ENCODE measurements around the gene SLC35B2. TPM values are rescaled to one million over a fixed set of nuclear protein-coding genes. Genes with fewer than 3 reads are reported as not detected.

Gene SLC35B2
- total RNA-seq, 2 experiments from 2014 or later: 13.9 to 16.5 TPM

- no peak for DNase-seq (ENCODE audit: low spot score)
- no TSS peak for BruUV-seq (replicated peaks)
- Histone ChIP-seq H3K4me1 (ENCODE audit: insufficient read depth, low read length, poor library complexity, severe bottlenecking) (peaks cover 77% of the 10 kb centered on the region), H3K9me3 (ENCODE audit: low read length) (no peaks in the 10 kb centered on the region), H3K27ac (ENCODE audit: low read depth, low read length, poor library complexity, severe bottlenecking) (peak overlapping the region; percentile 54), H3K4me3 (ENCODE audit: low read depth, low read length, poor library complexity, severe bottlenecking) (no peak overlapping the region), H2AFZ (ENCODE audit: low read length) (no peak overlapping the region), H3K4me2 (ENCODE audit: low read length) (no peak overlapping the region), H4K20me1 (ENCODE audit: insufficient read depth, low read length) (no peaks in the 10 kb centered on the region), H3K36me3 (ENCODE audit: insufficient read depth, low read length) (peaks cover 80% of the 10 kb centered on the region), H3K79me2 (ENCODE audit: insufficient read depth, low read depth, low read length) (peaks cover 31% of the 10 kb centered on the region), H3K9me2 (ENCODE audit: insufficient read depth, low read length) (no peaks in the 10 kb centered on the region)
- intact Hi-C loops (cut with micrococcal nuclease; ENCODE audit: unreplicated experiment): no loop called here
- CTCF ChIA-PET (ENCODE audit: unreplicated experiment): no interaction called here
- TF ChIP-seq EZH2phosphoT487 (IDR thresholded peaks at IDR 0.05; ENCODE audit: borderline replicate concordance, low read depth, low read length) (no peak), CTCF (conservative IDR thresholded peaks at IDR 0.05; ENCODE audit: low read length) (no peak)
- POLR2A ChIA-PET: no interaction called here
Observed at GRCh38 chr6:44258921-44259320, 1.6 kb upstream of the SLC35B2 start.

- Histone ChIP-seq H3K4me3 (ENCODE audit: low read depth, low read length, poor library complexity, severe bottlenecking) (no peak overlapping the region), H3K4me1 (ENCODE audit: insufficient read depth, low read length, poor library complexity, severe bottlenecking) (peaks cover 81% of the 10 kb centered on the region), H3K9me3 (ENCODE audit: low read length) (no peaks in the 10 kb centered on the region), H3K4me2 (ENCODE audit: low read length) (peak overlapping the region; percentile 100), H3K27ac (ENCODE audit: low read depth, low read length, poor library complexity, severe bottlenecking) (peak overlapping the region; percentile 54), H3K9me2 (ENCODE audit: insufficient read depth, low read length) (no peaks in the 10 kb centered on the region), H2AFZ (ENCODE audit: low read length) (no peak overlapping the region), H3K36me3 (ENCODE audit: insufficient read depth, low read length) (peaks cover 85% of the 10 kb centered on the region), H3K79me2 (ENCODE audit: insufficient read depth, low read depth, low read length) (peaks cover 26% of the 10 kb centered on the region), H4K20me1 (ENCODE audit: insufficient read depth, low read length) (peaks cover under 1% of the 10 kb centered on the region; the same call in 1 of the 2 replicates)
- BruUV-seq (replicated peaks): TSS peak; percentile 34
- intact Hi-C loops (cut with micrococcal nuclease; ENCODE audit: unreplicated experiment): no loop called here
- CTCF ChIA-PET (ENCODE audit: unreplicated experiment): no interaction called here
- TF ChIP-seq CTCF (conservative IDR thresholded peaks at IDR 0.05; ENCODE audit: low read length) (no peak), EZH2phosphoT487 (IDR thresholded peaks at IDR 0.05; ENCODE audit: borderline replicate concordance, low read depth, low read length) (no peak)
- no peak for DNase-seq (ENCODE audit: low spot score)
- POLR2A ChIA-PET: no interaction called here
Observed at GRCh38 chr6:44258325-44258863, 1.1 kb upstream of the SLC35B2 start.

- no peak for DNase-seq (ENCODE audit: low spot score)
- ChIA-PET POLR2A (interaction anchor here (2.1 kb wide), 1 partner anchor 11 kb away, joined by 19 read pairs; the partner anchor contains the start of gene HSP90AB1), CTCF (ENCODE audit: unreplicated experiment) (no interaction called here)
- Histone ChIP-seq H4K20me1 (ENCODE audit: insufficient read depth, low read length) (peaks cover 4% of the 10 kb centered on the region; the same call in 1 of the 2 replicates), H3K4me2 (ENCODE audit: low read length) (peak overlapping the region; percentile 100), H3K36me3 (ENCODE audit: insufficient read depth, low read length) (peaks cover 86% of the 10 kb centered on the region), H3K79me2 (ENCODE audit: insufficient read depth, low read depth, low read length) (peaks cover 20% of the 10 kb centered on the region; the same call in 1 of the 2 replicates), H3K4me1 (ENCODE audit: insufficient read depth, low read length, poor library complexity, severe bottlenecking) (peaks cover 79% of the 10 kb centered on the region), H3K27ac (ENCODE audit: low read depth, low read length, poor library complexity, severe bottlenecking) (peak overlapping the region; percentile 54), H3K4me3 (ENCODE audit: low read depth, low read length, poor library complexity, severe bottlenecking) (peak overlapping the region; percentile 91), H2AFZ (ENCODE audit: low read length) (peak overlapping the region; percentile 82; the same call in 1 of the 2 replicates), H3K9me2 (ENCODE audit: insufficient read depth, low read length) (no peaks in the 10 kb centered on the region), H3K9me3 (ENCODE audit: low read length) (no peaks in the 10 kb centered on the region)
- BruUV-seq (replicated peaks): no TSS peak
- TF ChIP-seq EZH2phosphoT487 (IDR thresholded peaks at IDR 0.05; ENCODE audit: borderline replicate concordance, low read depth, low read length): no peak
- TF ChIP-seq CTCF (conservative IDR thresholded peaks at IDR 0.05; ENCODE audit: low read length): peak; percentile 49; the same call in 1 of the 2 replicates
- intact Hi-C loops (cut with micrococcal nuclease; ENCODE audit: unreplicated experiment): no loop called here
Observed at GRCh38 chr6:44257753-44258324, 511 bp upstream of the SLC35B2 start.

Data from OCI-LY7 (cell line).